IPS-11a (cell line): ENCODE measurements around the gene CNTNAP5.

Experiments used
- H3K4me3 ChIP-seq: one replicate; pipeline ENCODE4 v1.5.1; 2013; ENCODE audit warnings: low read depth, low read length, control low read depth

The CNTNAP5 gene

DNA sequence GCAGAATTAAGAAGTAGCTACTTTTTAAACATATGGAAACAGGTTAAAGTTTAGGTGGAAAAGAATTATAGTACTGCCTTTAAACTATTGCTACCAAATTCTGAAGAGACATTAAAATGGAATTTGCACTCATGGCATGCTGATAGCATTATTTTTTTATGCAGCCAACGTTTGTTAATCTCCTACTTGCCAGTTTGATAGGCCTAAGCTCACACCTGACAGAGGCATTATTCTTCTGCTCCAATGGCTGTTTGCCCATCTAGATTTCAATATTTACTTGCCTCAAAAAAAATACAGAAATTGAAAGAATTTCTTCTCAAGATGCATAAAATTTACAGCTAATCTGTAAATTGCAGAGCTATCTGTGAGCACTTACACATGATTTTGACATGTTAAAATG is 849.6 kb downstream of the CNTNAP5 start:
- no peak overlapping the region for H3K4me3 ChIP-seq

DNA sequence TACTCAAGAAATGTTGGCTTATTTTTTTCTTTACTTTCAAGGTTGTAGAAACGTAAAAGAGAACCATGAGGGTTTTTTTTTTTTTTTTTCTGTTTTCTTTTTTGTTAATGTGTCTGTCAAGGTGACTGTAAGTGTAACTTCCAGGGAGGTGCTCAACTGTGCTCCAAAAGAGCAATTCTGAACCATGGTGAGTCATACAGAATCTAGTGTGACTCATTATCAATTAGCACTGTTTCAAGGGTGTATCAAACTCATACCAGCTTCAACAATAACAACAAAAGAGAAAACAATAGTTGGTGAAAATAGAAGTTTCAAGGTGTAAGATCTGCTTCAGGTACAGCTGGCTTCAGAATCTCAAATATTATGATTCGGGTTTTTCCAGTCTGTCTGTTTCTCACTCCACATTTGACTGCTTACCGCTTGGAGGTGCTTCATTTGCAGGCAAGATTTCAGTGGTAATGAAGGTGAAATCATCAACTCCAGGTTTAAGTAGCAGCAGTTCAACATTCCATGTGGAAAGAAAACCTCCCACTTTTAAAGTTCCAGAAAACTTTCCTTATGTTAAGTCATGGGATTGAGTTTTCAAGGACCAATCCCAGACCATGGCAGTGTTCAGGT is 850.6 kb downstream of the CNTNAP5 start:
- H3K4me3 ChIP-seq = no peak overlapping the region

DNA sequence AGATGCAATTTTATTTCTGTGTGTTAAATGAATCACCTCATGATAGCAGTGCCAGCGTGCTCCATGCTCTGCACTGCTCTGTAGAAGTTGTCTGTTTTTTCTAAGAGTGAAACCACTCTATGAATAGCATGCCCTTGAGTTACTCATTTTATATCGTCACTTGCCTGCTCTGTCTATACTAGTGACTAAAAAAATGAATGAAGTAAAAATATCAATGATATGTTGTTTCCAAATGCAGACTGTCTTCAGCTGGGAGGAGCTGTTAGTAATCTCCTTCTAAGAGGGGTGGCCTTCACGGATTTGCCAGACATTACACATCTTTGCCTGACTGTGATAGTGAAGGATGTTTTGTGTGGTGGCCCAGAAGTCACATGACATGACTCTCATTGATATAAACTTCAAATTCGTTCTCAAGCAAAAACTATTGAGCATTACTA is 852.1 kb downstream of the CNTNAP5 start:
- no peak overlapping the region for H3K4me3 ChIP-seq

DNA sequence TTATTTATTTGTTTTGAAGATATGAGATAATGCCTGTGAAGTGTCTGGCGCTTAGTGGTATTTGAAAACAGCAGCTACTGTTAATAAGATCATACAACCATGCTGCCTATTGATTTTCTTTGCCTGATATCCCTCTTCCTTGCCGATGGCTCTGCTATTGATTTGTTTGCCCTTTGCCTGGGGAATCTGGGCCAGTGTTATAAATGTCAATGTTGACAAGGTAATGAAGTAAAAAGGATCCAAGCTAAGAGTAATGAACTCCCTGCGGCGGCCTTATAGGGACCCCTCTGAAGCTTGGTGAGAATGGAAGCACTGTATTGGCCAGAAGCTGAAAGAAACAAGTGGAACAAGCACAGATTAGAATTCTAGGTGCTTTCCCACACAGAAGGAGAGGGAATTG is 854.6 kb downstream of the CNTNAP5 start:
- no peak overlapping the region for H3K4me3 ChIP-seq

DNA sequence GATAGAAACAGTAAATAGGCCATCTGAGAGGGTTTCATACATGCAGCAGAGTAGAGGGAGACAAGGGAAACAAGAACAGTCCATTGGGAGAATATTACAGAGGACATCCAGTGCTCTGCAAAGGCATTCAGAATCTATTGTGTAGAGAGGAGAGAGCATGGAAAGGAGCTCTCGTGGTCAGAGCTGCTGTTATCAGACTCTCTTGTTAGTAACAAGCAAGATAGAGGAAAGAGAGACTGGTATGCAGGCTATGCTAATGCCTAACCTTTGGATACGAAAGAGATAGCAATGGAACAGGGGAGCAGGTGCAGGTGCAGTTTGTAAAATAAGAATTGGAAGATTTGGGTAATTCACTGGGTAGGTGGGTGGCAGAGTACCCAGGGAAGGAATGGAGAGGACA is 855.9 kb downstream of the CNTNAP5 start:
- no peak overlapping the region for H3K4me3 ChIP-seq

DNA sequence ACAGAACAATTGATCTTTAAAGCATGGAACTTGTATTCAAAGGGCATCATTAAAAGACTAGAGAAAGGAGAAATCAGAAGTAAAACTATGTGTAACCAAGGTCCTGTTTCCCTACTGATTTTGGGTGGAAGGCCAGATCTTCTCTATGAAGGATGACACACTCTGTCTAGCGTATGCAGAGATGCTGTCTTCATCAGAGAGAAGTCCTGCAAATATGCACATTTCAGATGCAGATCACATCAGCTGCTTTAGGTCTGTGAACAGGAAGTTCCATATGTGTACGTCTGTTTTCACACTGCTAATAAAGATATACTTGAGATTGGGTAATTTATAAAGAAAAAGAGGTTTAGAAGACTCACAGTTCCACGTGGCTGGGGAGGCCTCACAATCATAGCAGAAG is 857.3 kb downstream of the CNTNAP5 start:
- H3K4me3 ChIP-seq = no peak overlapping the region

DNA sequence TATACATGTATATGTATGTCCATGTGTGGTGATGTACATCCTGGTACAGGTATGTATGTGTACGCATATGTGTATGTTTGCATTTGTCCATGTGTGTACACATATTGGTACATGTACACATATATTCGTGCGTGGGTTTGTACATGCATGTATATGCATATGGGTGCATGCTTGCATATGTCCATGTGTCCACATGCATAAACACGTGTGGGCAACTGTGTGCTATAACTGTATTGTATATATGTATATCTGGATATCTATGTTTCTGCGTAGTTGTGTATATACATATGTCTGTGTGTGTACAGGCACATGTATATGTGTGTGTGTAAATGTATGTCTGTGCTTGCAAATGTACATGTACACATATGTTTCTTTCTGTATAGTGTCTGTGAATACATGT is 858.5 kb downstream of the CNTNAP5 start:
- no peak overlapping the region for H3K4me3 ChIP-seq

DNA sequence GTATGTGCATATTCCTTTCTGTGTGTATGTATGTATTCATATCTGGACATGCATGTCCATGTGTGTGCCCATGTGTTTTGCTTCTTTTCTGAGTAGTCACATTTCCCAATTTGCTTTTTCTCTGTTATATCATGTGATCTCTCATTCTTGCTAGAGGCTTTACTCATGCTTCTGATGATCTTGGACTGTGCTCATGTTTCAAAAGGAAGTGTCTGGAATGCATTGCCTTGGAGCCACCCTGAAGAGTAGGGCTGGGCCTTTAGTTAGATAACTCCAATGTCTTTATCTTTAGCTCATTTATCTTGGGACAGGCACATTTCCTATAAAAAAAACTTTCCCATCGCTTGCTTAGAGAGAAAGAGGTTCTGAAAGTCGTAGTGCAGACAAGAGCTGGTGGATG is 859.2 kb downstream of the CNTNAP5 start:
- no peak overlapping the region for H3K4me3 ChIP-seq

DNA sequence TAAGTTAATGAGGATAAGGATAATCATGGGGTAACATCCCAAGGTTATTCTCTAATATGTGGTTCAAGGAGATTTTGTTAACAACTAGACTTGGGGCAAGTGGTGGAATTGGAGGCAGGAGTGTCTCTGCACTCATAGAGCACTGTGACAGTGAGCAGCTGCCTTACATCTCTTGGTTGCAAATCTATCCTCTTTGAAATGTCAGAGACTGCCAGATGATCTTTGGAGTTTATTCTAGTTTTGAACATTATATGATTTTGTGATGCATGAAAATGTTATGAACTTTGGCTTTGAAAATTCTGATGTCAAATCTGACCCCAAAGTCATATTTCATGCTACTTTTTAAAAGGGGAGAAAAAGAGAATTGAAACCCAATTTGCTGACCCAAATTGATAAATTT is 861.1 kb downstream of the CNTNAP5 start:
- H3K4me3 ChIP-seq = no peak overlapping the region

DNA sequence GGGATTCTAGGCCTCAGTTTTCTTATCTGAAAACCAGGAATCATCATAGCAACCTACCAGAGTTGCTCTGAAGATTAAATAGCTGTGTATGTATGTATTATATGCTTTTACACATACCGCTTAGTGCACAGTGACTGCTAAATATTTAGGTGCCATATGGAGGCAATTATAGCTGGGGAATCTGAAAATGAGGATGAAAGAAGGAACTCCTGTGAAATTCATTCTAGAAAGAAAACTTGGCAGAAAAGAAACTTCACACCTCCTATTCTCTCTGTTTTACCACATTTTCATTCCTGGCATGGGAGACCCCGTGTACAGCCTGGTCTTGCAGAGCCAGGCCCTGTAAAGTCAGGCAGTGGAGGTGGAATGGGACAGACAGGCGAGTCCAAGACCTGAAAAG is 862.4 kb downstream of the CNTNAP5 start:
- no peak overlapping the region for H3K4me3 ChIP-seq

DNA sequence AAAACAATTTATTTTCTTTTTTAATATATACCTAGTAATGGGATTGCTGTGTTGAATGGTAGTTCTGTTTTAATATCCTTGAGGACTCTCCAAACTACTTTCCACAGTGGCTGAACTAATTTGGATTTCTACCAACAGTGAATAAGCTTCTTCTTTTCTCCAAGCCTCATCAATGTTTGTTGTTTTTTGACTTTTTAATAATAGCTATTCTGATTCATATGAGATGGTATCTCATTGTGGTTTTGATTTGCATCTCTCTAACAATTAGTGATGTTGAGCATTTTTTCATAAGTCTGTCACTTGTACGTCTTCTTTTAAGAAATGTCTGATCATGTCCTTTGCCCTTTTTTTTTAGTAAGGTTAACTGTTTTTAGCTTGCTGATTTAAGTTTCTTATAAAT is 863.3 kb downstream of the CNTNAP5 start:
- H3K4me3 ChIP-seq = no peak overlapping the region

DNA sequence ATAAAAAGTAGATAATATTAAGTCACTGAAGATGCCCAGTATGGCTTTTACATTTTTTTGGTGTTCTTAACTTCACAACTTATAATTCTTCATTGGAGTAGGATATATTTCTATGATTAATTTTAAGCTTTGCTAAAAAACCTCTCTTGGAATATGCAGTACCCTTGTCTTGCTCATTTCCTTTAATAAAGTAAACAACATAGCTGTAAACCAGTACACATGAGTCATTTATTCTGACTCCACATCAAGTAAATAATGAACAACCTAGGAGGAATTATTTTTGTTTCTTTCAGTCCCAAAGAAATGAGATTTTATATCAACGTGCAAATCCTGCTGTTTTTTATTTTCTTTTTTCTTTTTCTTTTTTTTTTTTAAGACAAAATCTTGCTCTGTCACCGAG is 869.1 kb downstream of the CNTNAP5 start:
- no peak overlapping the region for H3K4me3 ChIP-seq

DNA sequence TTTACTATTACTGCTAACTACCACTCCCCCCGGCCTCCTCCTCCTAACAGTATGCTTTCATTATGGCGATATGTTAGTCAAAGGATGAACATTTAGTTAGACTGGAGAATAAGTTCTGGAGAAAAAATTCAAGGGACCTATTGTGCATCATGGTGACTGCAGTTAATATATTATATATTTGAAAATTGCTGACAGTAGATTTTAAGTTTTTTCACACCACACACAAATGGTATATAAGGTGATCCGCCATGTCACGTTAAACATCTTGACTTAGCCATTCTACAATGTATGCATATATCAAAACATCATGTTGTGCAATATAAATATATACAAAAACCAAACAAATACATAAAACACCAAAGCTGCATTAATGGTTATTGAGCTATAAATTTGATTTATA is 873.7 kb downstream of the CNTNAP5 start:
- no peak overlapping the region for H3K4me3 ChIP-seq

DNA sequence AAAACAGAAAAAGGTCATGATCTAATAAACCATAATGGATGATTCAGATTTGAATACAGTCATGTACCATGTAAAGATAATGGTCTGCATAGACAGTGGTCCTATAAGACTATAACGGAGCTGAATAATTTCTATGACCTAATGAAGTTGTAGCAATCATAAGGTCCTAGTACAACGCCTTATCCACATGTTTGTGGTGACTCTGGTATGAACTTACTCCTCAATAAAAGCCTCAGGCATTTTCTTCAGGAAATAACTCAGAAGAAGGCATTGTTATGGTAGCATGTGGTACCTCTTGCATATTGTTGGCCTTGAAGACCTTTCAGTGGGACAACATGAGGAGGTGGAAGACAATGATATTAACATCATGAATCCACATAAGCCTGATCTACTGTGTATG is 883.3 kb downstream of the CNTNAP5 start:
- H3K4me3 ChIP-seq = no peak overlapping the region

DNA sequence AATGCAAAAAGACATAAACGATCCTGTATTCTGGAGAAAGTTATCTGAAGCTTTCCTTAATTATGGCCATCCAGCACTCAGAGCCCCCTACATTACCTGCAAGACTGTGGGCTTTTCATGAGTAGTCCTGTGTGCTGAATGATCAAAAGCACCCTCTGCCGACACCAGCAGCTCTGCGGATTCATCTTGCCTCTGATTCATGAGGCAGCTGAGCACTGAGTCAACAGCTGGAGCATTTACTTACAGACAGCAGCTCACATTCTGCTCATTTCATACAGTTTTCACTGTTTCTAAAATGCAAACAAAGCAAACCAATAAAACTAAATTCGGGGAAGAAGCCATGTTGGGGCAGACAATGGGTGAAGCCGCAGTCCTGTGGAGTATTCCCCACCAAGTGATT is 886.5 kb downstream of the CNTNAP5 start:
- no peak overlapping the region for H3K4me3 ChIP-seq

DNA sequence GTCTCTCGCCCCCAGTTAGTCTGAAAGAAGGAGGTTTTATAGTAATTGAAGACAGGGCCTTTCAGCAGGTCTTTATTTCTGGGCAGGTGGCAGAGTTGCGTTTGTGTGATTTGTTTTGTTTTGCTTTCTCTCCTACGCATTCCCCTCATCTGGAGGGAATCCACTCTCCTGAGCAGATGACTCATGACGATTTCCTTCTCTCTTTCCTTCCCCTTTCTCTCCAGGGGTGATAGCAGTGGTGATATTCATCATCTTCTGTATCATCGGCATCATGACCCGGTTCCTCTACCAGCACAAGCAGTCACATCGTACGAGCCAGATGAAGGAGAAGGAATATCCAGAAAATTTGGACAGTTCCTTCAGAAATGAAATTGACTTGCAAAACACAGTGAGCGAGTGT is 888.8 kb downstream of the CNTNAP5 start:
- H3K4me3 ChIP-seq = no peak overlapping the region

DNA sequence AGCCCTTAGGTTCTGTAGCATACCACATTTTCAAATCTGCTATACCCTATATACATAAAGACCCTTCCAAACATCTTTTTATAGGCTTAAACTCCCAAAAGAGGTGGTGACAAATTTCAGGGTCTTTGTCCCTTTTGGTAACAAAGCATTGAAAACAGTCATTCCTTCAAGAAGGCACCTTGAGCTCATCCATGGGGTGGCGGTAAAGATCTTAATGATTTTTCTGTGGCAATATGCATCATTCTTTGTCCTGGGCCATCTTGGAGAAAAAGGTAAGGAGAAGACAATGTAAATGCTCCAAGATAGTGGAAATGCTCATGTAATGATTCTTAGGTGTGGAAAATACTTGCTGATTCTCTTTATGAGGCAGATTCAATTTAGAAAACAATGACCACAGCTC is 890.5 kb downstream of the CNTNAP5 start:
- no peak overlapping the region for H3K4me3 ChIP-seq

DNA sequence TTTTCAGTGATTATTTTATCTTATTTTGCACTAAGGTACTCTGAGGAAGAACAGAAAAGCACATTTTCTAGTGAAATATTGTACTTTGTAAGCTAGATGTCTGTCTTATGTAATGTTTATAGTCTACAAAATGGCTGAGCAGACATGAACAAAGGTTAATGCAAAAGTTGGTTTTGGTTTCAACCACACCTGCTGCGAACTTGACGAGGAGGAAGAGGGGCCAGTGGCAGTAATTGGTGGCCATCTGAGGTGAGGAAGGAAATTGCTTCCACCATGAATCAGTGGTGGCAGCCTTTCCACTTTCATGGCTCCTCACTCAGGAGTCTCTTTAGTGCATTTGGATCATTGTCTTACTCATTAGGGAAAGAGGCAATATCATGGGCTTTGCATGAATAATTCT is 894.2 kb downstream of the CNTNAP5 start:
- H3K4me3 ChIP-seq = no peak overlapping the region

DNA sequence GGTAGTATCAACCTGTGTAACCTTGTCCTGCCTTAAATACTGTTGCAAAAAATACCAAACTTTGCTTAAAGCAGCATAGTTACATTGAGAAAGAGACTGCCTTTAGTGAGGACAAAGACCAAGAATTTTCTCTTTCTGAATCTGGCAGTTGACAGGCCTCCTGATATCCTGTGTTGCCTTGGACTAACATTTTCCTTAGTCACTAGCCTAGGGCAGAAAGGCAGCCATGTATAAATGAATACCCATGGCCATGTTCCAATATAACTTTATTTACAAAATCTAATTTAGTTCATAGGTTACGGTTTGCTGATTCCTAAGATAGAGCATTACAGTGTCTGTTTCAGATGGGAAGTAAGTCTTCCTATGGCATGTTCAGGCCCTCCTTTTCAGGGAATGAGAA is 895.4 kb downstream of the CNTNAP5 start:
- H3K4me3 ChIP-seq = no peak overlapping the region

DNA sequence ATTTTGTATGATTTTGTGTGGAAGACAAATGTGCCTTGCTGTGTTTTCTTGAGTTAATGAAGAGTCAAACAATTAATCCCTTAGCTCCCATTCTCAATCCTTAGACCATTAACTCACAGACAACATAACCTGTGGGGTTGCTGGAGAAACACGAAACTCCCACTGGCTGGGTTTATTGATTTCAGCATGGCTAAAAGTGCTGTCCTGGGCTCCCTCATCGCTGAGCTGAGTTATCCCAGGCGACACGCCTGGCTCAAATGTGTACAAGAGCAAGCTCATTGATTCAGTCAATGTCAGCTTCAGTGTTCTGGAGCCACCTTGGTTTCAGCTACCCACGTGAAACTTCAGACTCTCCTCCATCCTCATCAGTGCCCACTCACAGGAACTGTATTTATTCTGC is 896.1 kb downstream of the CNTNAP5 start:
- H3K4me3 ChIP-seq = no peak overlapping the region

DNA sequence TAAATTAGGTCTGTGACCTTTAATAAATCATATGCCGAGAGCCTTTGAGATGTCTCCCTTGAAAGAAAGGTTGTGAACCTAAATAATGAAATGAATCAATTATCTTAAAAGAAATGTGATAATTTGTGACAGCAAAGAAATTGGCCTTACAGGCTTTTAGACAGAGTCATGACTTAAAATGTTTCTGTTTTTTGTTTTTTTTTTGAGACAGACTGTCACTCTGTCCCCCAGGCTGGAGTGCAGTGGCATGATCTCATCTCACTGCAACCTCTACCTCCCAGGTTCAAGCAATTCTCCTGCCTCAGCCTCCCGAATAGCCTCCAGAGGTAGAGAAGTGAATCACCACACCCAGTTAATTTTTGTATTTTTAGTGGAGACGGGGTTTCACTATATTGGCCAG is 898.0 kb downstream of the CNTNAP5 start:
- no peak overlapping the region for H3K4me3 ChIP-seq

DNA sequence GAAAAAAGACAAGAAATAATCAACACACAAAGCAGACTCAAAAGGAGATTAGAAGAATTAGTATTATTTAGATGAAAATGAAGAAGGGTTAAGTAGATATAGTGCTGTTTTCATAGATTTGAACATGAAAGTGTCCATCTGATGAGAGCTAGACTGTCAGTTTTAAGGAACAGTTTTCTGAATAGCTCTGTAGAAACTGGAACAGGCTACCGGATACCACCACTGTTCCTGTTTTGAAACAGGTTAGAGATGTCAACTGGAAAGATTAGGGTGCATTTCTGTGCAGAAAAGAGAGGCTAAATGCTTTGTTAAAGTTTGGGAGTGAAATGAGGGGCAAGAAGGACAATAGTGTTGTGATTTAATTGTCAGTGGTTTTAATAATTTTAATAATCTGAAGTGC is 908.8 kb downstream of the CNTNAP5 start:
- no peak overlapping the region for H3K4me3 ChIP-seq

DNA sequence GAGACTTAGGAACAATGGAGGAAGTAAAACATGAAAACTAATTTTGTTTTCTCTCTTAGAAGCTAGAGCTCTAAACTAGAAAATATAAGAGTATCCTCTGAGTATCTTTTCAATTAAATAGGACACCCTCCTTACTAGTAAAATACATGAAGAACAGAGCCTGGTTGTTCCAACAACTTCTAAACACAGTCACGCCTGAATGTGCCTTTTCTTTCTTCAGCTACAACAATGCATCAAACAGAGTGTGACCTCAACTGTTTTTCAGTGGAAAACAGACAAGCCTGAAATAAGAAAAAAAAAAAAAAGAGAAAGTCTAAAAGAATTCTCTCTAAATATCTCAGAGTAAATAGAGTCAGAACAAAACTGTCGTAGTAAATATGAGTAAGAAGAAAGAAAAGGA is 928.8 kb downstream of the CNTNAP5 start:
- H3K4me3 ChIP-seq = no peak overlapping the region

DNA sequence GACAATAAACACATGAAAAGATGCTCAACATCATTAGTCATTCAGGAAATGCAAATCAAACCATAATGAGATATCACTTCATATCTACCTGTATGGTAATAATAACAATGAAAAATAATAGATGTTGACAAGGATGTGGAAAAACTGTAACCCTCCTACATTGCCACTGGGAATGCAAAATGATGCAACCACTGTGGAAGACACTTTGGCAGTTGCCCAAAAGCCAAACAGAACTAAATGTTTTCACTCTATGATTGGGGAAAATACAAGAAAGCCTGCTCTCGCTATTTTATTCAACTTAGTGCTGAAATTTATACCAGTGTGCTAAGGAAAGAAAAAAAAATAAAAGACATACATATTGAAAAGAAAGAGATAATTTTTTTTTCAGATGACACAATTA is 934.5 kb downstream of the CNTNAP5 start:
- H3K4me3 ChIP-seq = no peak overlapping the region
